HG03039 (cell line): ENCODE measurements around the gene PAIP1.
"Not testable (repeated sequence)": the region's sequence is repeated elsewhere in the genome, so short reads cannot be mapped to it uniquely, and the experiment has no call there.

Experiments used
- ATAC-seq: cut with Tn5 transposase; IDR thresholded peaks from one replicate; pipeline ENCODE4 v1.9.1; 2021; ENCODE audit warnings: mild to moderate bottlenecking, moderate library complexity; ENCODE audit not compliant: unreplicated experiment

The PAIP1 gene

DNA sequence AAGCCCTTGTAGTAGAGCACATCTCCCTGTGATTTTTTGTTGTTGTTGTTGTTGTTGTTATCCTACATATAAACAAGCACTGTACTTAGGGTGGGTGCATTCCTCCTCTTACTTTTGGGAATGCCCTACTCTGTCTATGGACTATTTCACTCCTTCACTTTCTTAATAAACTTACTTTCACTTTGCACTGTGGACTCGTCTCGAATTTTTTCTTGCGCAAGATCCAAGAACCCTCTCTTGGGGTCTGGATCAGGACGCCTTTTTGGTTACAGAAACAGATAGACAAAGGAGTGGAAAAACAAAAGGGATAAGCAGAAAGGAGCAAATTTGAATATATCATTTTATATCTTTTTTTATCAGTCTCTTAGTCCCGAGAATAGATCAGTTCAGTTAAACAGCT lies 14.4 kb upstream of the PAIP1 start:
- ATAC-seq: no peak

DNA sequence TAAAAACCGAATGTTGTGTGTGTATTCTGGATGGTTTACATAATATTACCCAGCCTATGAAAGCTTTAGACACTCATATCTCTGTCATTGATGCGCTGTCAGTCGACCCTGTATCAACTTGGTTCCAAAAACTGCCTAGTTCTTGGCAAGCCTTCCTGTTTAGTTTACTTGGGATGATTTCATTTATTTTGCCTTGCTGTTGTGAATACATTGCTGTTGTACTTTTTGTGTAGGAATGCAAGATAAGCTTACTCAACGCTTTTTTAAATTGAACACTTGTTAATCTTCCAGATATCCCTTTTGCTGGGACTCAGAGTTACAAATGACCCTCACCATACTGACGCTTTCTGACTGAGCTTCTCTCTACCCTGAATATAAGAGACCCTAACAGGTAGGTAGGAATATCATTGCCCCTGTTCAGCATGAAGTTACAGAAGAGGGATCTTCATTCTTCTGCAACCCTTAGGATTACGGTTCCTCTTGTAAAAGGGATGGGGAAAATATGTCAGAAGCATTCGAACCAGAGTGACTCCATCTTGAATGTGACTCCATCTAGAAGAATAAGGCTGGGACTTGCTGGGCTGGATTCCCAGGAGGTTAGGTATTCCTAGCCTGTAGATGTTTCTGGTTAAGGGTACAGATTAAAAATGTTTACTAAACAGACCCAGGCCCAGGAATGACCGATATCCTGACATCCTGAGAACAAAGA lies 13.7 kb upstream of the PAIP1 start:
- ATAC-seq: no peak

DNA sequence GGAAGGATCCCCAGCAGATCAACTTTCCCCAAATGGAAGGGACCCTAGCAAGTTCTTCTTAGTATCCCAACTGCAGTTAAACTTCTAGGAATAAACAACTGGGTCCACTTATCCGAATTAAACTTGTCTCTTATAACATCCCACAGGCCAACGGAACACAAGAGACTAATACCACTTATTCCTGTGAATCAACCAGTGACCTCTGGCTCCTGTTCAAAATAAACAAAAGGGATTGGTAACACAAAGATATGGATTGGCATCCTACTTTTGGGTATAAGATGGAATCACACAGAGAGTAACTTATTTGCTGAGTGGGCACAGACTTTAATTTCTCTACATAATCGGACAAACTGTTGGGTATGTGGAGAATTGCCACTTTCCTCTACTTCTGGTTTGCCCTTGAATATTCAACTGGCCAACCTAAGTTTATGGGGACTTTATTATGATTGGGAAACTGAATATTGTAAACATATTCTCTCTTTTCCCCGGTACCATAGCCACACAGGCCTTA lies 12.4 kb upstream of the PAIP1 start:
- ATAC-seq: no peak

DNA sequence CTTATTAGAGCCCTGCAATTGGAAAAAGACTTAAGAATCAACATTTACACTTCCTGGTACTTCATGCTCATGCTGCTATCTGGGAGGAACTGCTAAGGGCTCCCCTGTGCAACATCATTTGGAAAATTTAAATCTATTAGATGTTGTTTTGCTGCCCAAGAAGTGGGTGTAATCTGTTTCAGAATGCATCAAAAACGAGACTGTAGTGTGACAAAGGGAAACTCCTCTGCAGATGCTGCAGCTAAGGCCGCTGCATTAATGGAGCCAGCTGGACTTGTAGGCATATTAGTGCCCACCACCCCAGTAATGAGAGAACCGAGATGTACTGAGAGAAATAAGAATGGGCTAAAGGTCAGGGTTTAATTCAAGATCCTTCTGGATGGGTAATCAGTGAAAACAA lies 11.1 kb upstream of the PAIP1 start:
- ATAC-seq: no peak

DNA sequence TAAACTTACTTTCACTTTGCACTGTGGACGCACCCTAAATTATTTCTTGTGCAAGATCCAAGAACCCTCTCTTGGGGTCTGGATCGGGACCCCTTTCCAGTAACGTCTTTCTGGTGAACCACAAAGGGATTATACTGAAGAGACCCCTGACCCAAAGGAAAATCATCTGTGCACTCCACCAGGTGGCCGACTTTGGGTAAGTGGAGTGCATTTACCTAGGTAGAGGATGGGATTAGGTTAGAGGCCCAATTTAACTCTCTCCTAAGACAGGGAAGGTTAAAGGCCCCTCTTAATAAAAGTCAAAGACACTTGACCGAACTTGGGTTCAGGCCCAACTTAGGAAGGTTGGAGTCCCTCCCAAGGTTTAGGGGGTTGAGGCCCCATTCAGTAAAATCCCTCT lies 8.2 kb upstream of the PAIP1 start:
- no peak for ATAC-seq

DNA sequence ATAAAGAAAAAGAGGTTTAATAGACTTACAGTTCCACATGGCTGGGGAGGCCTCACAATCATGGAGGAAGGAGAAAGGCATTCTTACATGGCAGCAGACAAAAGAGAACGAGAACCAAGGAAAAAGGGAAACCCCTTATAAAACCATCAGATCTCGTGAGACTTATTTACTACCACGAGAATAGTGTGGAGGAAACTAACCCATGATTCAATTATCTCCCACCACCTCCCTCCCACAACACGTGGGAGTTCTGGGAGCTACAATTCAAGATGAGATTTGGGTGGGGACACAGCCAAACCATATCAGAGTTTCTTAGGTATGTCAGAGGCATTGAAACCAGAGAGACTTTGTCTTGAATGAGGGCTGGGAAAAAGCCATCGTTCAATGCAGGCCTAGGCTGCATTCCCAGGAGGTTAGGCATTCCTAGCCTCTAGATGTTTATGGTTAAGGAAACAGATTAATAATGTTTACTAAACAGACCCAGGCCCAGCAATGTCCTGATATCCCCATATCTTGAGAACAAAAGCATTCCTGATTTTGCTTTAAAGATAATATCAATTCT lies 7.5 kb upstream of the PAIP1 start:
- ATAC-seq: no peak

DNA sequence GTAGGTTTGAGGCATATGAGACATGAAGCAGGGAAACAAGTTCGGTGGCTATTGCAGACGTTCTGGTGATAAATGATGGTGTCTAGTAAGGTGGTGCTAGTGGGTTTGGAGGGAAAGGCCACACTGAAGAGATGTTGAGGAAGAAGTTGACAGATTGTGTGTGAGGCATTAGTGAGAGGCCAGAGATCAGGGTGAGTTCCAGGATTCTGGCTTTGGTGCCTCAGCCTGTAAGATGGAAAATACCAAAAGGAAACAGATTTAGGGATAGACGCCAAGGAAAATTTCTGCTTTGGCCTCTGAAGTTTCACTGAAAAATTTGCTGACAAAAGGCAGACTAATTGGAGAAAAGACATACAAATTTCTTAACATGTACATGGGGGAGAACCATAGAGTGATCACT lies 6.4 kb upstream of the PAIP1 start:
- ATAC-seq: no peak

DNA sequence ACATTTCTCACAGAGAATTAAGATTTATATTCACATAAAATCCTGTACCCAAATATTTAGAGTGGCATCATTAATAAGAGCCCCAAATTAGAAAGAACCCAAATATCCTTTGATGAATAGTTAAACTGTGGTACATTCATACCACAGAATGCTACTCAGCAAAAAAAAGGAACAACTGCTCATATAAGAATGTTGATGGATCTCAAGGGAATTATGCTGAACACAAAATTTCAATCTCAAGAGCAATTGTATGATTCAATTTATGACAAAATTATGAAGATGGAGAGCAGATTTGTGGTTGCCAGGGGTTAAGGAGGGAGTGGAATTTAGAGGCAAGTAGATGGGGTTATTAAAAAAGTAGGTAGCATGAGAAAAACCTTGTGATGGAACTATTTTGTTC lies 4.5 kb upstream of the PAIP1 start:
- no peak for ATAC-seq

DNA sequence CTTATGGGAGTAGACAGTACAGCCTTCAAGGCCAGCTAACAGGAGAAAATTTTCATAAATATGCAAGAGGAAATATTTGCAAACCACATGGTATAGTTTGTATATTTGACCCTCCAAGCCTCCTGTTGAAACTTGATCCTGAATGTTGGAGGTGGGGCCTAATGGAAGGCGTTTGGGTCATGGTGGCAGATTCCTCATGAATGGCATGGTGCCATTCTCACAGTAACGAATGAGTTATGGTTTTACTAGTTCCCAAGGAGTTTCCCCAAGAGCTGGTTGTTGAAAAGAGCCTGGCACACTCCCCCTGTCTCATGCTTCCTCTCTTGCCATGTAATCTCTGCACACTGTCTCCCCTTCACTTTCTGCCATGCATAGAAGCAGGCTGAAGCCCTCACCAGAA lies 3.3 kb upstream of the PAIP1 start:
- no peak for ATAC-seq

DNA sequence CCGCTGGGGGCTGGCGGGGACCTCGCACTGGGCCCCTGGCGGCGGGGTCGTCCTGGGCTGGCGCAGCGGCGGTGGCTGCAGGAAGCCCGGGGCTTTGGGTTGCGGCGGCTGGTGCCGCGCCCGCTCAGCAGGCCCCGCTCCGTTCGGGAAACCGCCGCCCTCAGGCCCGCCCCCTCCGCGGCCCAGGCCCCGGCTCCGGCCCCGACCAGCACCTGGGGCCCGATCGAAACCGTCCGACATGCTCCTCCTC lies 345 bp downstream of the PAIP1 start:
- peak; percentile 89 for ATAC-seq

DNA sequence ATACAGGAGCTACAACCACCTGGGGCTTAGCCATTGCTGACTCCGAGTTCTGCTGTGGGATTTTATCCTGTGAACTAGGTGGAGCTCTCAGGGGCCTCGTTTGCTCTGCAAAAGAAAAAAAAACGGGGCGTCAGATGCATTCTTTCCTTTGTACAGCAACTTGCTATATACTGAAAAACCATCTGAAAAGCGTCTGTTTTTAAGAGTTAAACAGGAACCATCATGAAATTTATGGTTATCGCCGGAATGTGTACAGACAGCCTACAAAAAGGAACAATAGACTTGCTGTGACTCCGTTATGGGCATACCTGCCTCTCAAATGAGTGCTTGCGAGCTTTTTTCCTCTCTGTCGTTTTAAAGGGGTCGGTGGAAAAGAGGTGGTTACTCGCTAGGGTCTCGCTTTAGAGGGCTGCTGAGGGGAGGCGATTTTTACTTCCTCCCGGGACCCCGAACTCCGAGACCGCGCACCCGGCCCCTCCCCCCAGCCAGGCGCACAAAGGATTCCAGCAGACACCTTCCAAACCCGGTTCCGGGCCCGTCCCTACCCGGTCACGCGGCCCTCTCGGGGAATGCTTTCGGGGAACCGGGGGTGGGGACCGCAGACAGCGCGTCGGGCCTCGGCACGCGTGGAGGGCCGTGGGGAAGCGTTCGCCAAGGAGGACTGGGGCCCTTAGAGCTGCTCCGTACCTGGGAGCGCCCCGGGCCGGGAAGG lies 826 bp downstream of the PAIP1 start:
- ATAC-seq: peak; percentile 25

DNA sequence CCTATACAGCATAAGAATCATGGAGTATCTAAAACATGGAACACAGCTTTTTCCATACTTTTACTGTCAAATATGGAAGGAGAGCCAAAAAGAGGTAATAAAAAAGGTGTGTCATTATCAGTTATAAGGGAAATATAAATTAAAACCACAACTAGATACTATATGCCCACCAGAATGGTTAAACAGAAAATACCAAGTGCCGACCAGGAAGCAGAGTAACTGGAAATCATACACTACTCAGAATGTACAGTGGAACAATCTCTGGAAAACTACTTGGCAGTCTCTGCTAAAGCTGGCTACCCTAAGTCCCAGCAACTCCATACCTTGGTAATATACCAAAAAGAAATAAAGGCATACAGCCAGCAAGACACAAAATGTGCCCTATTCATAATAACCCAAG lies 2.4 kb downstream of the PAIP1 start:
- no peak for ATAC-seq

DNA sequence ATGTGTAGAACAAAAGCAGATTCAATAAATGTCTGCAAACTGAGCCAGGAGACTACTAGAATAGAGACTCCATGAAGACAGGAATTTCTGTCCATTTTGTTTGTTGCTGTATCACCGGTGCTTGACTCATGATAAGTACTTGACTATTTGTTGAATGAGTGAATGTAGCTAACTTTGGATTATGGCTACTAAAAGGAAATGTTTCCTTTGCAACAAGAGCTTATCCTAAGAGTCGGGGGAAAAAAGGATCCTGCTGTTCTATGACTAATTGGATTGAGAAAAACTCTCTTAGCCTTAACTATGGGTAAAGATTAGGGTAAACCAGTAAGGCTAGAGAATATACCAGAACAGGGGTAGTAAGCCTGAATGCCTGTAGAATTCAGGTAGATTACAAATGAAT lies 3.5 kb downstream of the PAIP1 start:
- ATAC-seq: no peak

DNA sequence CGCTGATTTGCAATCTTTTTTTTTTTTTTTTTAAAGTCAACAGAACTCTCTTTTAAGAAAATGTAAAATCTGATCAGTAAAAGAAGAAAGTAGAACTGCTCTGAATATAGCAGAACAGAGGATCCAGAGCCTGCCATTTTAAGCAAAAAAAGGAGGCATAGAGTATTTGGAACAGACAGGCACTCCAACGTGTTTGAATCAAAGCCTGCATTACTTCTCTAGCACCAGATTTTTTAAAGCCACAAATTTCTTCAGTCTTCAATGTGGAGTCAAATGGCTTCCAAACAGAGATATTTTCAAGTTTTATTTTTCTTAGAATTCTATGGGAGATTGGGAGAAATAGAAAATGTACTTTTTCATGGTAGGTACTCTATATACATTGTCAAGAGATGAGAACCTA lies 5.1 kb downstream of the PAIP1 start:
- ATAC-seq: no peak

DNA sequence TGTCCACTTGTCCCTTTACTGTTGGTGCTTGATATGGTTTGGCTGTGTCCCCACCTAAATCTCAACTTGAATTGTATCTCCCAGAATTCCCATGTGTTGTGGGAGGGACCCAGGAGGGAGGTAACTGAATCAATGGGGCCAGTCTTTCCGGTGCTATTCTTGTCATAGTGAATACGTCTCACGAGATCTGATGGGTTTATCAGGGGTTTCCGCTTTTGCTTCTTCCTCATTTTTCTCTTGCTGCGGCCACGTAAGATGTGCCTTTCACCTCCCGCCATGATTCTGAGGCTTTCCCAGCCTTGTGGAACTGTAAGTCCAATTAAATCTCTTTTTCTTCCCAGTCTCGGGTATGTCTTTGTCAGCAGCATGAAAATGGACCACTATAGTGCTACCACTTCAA lies 7.6 kb downstream of the PAIP1 start:
- ATAC-seq: not testable (repeated sequence)

DNA sequence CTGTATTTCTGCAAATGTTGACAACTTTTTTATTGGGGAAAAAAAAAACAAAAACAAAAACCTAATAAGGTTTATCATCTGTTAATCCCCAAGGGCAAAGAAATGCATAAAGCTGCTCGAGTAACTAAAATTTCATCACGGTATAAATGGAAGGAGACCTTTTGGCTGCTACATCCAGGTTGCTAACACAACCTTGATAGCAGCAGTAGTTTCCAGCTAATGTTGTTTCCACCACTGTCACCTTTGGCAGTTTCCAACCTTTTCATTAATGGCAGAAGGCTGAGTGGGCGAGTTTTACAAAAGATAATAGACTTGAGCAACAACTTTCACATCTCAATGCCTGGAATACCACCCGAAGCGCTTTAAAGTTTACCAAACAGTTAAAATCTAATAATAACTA lies 8.5 kb downstream of the PAIP1 start:
- ATAC-seq: no peak

DNA sequence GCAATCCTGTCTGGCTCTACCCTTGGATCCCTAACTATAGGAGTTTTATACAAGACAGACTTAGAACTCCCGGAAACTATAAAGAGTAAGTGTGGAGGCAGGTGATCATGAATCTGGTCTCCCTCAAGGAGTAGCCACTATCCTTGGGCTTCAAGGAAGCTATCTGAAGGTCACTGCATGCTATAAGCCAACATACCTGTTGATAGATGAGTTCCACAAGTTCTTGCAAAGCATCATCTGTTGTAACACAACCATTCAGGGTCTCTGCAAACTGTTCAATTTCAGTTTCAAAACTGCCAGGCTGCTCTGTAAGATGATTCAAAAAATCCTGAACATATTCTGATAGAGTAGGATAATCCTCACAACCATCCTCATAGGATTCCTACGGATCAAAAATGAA lies 9.3 kb downstream of the PAIP1 start:
- ATAC-seq: no peak

DNA sequence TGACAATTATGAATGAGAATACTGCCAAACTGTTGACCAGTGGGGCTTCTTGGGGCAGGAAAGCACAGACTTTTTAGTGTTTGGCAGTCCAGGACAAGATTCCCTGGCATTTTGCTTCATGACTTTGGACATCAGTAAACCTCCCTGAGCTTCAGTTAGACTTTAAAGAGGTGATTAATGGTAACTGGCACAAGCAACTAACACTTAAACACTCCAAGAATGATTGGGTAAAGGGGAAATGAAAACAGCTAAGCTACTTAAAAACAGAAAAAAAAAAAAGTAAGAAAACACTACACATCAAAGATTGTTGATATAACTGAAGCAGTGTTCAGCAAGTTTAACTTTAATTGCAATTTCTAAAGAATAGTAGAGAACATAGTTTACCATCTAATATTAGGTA lies 13.4 kb downstream of the PAIP1 start:
- no peak for ATAC-seq

DNA sequence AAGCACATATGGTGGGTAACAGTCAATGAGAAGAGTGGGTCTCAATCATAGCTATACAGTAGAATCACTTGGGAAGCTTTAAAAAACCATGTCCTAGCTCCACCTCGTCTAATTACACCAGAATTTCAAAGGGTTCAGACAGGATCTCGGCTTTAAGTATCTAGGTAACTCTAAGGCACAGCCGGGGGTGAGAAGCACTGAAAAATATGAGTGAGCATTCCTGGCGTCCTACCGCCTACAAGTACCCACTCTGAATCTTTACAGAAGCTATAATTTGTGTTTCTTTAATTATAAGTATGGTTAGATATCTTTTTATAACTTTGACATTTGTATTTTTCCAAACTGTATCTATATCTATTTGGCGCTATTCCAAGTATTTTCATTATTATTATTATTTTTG lies 16.1 kb downstream of the PAIP1 start:
- ATAC-seq: no peak

DNA sequence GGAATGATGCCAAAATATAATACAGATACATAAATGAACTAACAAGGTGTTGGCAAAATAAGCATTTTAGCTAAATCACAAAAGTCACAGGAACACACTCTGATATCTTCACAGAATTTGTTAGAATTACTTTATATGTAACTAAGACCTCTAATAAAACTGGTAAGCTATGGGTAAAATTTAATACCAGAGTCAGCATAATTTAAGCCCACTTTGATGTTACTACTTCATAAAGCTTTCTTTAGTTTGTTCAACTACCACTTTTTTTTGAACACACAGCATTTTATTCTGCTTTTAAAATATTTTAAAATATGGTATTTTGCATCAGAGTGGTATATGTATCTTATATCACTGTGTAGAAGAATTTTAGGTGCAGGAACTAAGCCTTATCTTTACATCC lies 19.9 kb downstream of the PAIP1 start:
- ATAC-seq: no peak

DNA sequence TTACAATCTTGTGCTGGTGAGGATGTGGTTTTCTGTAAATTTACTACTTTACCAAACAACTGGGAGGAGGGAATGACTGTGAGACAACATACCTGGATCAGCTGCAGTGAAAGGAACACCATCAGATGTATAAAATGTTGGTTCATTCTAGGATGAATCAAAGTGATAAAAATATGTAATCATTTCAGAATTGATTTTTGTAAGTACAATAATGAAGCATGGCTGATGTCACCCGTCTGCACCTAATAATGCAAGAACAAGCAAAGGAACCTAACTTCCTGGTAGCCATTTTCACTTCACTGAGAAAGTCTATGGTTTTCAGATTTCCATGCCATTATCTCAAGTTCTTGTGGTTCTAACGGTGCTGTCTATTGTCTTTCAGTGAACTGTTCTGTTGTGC lies 23.2 kb downstream of the PAIP1 start:
- no peak for ATAC-seq

DNA sequence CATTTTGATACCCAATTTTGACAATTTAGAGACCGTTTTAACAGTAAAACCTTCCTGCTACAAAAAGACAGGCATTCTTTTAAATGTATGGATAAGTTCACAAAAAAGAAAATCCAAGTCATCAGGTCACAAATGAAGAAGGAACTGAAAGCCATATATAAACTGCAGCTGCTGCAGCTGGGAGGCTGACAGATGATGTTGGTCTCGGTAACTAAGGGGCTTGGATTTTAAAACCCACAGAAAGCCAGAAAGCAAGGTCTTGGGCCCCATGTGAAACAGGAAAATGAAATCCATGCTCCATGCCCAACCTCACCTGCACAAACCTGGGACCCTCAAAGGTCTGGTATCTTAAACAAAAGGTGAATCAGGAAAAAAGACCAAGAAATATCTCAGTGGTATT lies 26.2 kb downstream of the PAIP1 start:
- no peak for ATAC-seq

DNA sequence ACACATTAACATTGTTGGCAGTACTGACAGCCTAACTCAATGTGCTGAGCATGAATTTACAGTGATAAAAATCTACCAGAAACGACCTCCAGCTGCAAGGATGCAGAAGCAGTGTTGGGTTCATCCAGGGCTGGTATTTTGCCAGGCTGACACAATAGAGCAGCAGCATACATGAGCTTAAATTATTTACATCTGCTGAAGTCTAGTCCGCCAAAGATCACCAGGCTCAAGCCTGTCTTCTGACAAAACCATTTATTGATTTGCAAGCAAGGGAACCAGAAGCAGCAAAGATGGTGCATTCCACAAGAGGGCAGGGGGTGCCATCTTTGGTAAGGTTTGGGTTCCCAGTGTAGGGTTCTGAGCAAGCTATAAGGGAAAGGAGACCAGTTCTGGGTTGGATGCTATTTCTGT lies 33.2 kb downstream of the PAIP1 start:
- ATAC-seq: no peak
